Measurements from ENCODE around the gene GPR55. TPM values are rescaled to one million over a fixed set of nuclear protein-coding genes. Genes with fewer than 3 reads are reported as not detected.

The GPR55 gene
- total RNA-seq, 1 donor = under 0.01 TPM

GRCh38 chr2:230922951-230923717, 1.9 kb downstream of the GPR55 start:
- no peak for TF ChIP-seq CTCF (IDR thresholded peaks at IDR 0.05; ENCODE audit: insufficient read depth, low read length)
- no peak for DNase-seq (ENCODE audit: low read depth)
- no peak overlapping the region for H3K4me3 ChIP-seq (ENCODE audit: low read depth, low read length)

- DNase-seq (ENCODE audit: low read depth) = no peak
- TF ChIP-seq CTCF (IDR thresholded peaks at IDR 0.05; ENCODE audit: insufficient read depth, low read length) = no peak
- H3K4me3 ChIP-seq (ENCODE audit: low read depth, low read length) = no peak overlapping the region
These were observed 3.0 kb downstream of the GPR55 start for GRCh38 chr2:230921806-230922595.

GRCh38 chr2:230920167-230920566, 4.9 kb downstream of the GPR55 start:
- no peak for TF ChIP-seq CTCF (IDR thresholded peaks at IDR 0.05; ENCODE audit: insufficient read depth, low read length)
- DNase-seq (ENCODE audit: low read depth) = no peak

GRCh38 chr2:230919681-230920080, 5.4 kb downstream of the GPR55 start:
- H3K4me3 ChIP-seq (ENCODE audit: low read depth, low read length) = no peak overlapping the region
- TF ChIP-seq CTCF (IDR thresholded peaks at IDR 0.05; ENCODE audit: insufficient read depth, low read length) = no peak
- no peak for DNase-seq (ENCODE audit: low read depth)

More at GRCh38 chr2:230920167-230920566, 4.9 kb downstream of the GPR55 start:
- no peak overlapping the region for H3K4me3 ChIP-seq (ENCODE audit: low read depth, low read length)

- TF ChIP-seq CTCF (IDR thresholded peaks at IDR 0.05; ENCODE audit: insufficient read depth, low read length) = no peak
- DNase-seq (ENCODE audit: low read depth) = no peak
These were observed 5.8 kb downstream of the GPR55 start for GRCh38 chr2:230919240-230919639.

GRCh38 chr2:230916218-230916617, 8.8 kb downstream of the GPR55 start:
- H3K4me3 ChIP-seq (ENCODE audit: low read depth, low read length) = no peak overlapping the region
- DNase-seq (ENCODE audit: low read depth) = no peak
- no peak for TF ChIP-seq CTCF (IDR thresholded peaks at IDR 0.05; ENCODE audit: insufficient read depth, low read length)

More at GRCh38 chr2:230919240-230919639, 5.8 kb downstream of the GPR55 start:
- H3K4me3 ChIP-seq (ENCODE audit: low read depth, low read length) = no peak overlapping the region
